Psoas muscle (tissue), 8 donors: ENCODE results near the gene CHMP1A. TPM values are rescaled to one million over a fixed set of nuclear protein-coding genes. Genes with fewer than 3 reads are reported as not detected.
A peak's percentile ranks its signal among the peaks of the same experiment; 100 is the strongest.

Experiments
- ATAC-seq, 4 donors: fragments of 200-7000 bp; cut with Tn5 transposase; one replicate each; pipeline ENCODE4 v1.9.1; 2020; ENCODE audit warnings: moderate library complexity in 3 of 4, mild to moderate bottlenecking in 2 of 4
- DNase-seq, 2 donors: peaks; one replicate each; pipeline ENCODE4 v3.0.0-alpha.2; 2020
- H3K27ac ChIP-seq: fragments of 200-600 bp; one replicate; pipeline ENCODE4 v1.8.0; 2022
- H3K27me3 ChIP-seq, 3 donors: fragments of 200-600 bp in 1 of 3; one replicate each; pipeline versions ENCODE4 v1.6.1 to v1.8.0; 2013 to 2022; ENCODE audit warnings: low read length in 2 of 3, mild to moderate bottlenecking in 2 of 3, moderate library complexity in 1 of 3; ENCODE audit not compliant: insufficient read depth in 3 of 3
- H3K36me3 ChIP-seq, 2 donors: fragments of 200-600 bp in 1 of 2; one replicate each; pipeline versions ENCODE4 v1.6.1 to v1.8.0; 2013 to 2022; ENCODE audit warnings: low read depth in 1 of 2, mild to moderate bottlenecking in 1 of 2, moderate library complexity in 1 of 2; ENCODE audit not compliant: insufficient read depth in 1 of 2
- H3K4me1 ChIP-seq: fragments of 200-600 bp; one replicate; pipeline ENCODE4 v1.8.0; 2022
- H3K4me3 ChIP-seq: fragments of 200-600 bp; one replicate; pipeline ENCODE4 v1.8.0; 2022; ENCODE audit warnings: mild to moderate bottlenecking
- H3K9me3 ChIP-seq: fragments of 200-600 bp; one replicate; pipeline ENCODE4 v1.8.0; 2022
- WGBS, 3 donors: extraction: QIAGEN DNeasy Blood & Tissue Kit; methylation state at CpG; one replicate each; pipeline versions ENCODE4 v1.1.6 to v1.1.7; 2013; 5-methylcytosine and 5-hydroxymethylcytosine counted together
- intact Hi-C, 2 donors: fragments of 100-400 bp; cut with DNase I; formaldehyde crosslinking; loops; one replicate each; pipeline versions ENCODE4 v1.11.0 to v1.14.2; 2022
- polyA plus RNA-seq, 3 donors: library from polyadenylated mRNA; stranded (reverse); fragments of 200-250 nt; gene quantifications; one replicate each; pipeline ENCODE4 v1.2.3, GENCODE V29; 2013
- total RNA-seq, 4 donors: library from RNA; stranded (reverse); fragmentation: NEBNext Ultra II Directional in 2 of 4; extraction: Animal tissue kit (Norgen Biotek cat#: 25700) in 2 of 4; gene quantifications; one replicate each; pipeline versions ENCODE4 v1.2.1 to v1.2.4, GENCODE V29; 2021 to 2023
- TF ChIP-seq, protein P1 (sequence below): fragments of 200-600 bp; IDR thresholded peaks from one replicate; pipeline ENCODE4 v1.8.0; 2022; ENCODE audit warnings: antibody characterized with exemption
- donor health status: healthy with polysubstance abuse.
- donor health status: DM: no; HTN: no; CAD: no; lungs with moderate emphysema.
- donor health status: Bipolar disorder and iron deficiency.
- donor health status: healthy.
- donor health status: DM: yes; HTN: yes; CAD: no.
- donor health status: DM: no; HTN: no; CAD: no.
- donor health status: DM: no; HTN: no; CAD: no.
- donor health status: DM: yes; HTN: yes; CAD: no.

CHMP1A gene
- total and polyA plus RNA-seq, 7 donors: 42.2 to 91.9 (median 49.9) TPM

DNA sequence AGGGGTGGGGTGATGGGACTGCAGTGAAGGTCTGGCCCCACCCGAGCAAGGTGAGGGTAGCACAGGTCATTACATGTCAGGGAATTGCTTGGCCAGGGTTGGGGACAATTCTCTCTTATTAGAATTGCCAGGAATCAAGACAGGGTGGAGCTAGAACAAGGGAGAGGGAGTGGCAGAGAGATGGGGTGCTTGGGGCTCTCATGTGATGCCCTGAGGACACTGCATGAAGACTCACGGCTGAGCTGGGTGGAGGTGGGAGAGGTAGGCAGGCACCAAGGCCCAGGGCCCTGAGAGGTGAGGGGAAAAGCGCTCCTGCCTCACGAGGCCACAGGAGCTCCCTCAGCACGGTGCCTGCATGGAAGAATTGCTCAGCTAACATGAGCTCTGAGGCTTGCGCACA lies 40.5 kb downstream of the CHMP1A start:
- ATAC-seq (no peak), DNase-seq (no peak)
- H3K4me3 ChIP-seq: no peak overlapping the region
- H3K27me3 ChIP-seq: peaks cover 0 to 29% (median 13%) of the 10 kb centered on the region in 3 donors
- TF ChIP-seq, protein P1, sequence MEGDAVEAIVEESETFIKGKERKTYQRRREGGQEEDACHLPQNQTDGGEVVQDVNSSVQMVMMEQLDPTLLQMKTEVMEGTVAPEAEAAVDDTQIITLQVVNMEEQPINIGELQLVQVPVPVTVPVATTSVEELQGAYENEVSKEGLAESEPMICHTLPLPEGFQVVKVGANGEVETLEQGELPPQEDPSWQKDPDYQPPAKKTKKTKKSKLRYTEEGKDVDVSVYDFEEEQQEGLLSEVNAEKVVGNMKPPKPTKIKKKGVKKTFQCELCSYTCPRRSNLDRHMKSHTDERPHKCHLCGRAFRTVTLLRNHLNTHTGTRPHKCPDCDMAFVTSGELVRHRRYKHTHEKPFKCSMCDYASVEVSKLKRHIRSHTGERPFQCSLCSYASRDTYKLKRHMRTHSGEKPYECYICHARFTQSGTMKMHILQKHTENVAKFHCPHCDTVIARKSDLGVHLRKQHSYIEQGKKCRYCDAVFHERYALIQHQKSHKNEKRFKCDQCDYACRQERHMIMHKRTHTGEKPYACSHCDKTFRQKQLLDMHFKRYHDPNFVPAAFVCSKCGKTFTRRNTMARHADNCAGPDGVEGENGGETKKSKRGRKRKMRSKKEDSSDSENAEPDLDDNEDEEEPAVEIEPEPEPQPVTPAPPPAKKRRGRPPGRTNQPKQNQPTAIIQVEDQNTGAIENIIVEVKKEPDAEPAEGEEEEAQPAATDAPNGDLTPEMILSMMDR: no peak
- intact Hi-C loops: no loop called here
- no peaks in the 10 kb centered on the region for H3K9me3 ChIP-seq
- H3K27ac ChIP-seq: no peak overlapping the region
- H3K4me1 ChIP-seq: no peaks in the 10 kb centered on the region
- no peaks in the 10 kb centered on the region for H3K36me3 ChIP-seq
- WGBS, 3 donors: 53 to 59% (median 54%) methylated on average over 5 to 6 of the region's 6 CpGs

DNA sequence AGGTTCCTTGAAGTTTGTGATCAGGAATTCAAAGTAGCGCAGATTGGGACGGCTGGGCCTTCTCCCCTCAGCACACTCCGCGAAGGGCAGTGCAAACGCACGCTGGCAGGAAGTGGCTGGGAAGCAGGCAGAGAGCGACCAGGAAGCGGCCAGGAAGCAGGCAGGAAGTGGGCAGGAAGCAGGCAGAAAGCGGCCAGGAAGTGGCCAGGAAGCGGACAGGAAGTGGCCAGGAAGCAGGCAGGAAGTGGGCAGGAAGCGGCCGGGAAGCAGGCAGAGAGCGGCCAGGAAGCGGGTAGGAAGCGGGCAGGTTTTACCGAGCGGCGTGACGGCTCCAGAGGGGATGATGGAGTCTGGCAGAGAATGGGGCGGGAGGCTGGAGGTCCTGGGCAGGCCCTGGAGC lies 40.9 kb downstream of the CHMP1A start:
- Histone ChIP-seq H3K36me3 (no peaks in the 10 kb centered on the region), H3K4me1 (no peaks in the 10 kb centered on the region), H3K27ac (no peak overlapping the region), H3K4me3 (no peak overlapping the region), H3K27me3 (peaks cover 0 to 29% (median 13%) of the 10 kb centered on the region in 3 donors), H3K9me3 (no peaks in the 10 kb centered on the region)
- ATAC-seq (no peak), DNase-seq (no peak)
- intact Hi-C loops: no loop called here
- TF ChIP-seq, protein P1: no peak
- WGBS, 3 donors: 68 to 69% (median 69%) methylated on average over 20 of the region's 20 CpGs

GRCh38 chr16:89615596-89616090 lies 41.9 kb downstream of the CHMP1A start:
- TF ChIP-seq, protein P1: peak; percentile 48
- Histone ChIP-seq H3K4me3 (no peak overlapping the region), H3K9me3 (no peaks in the 10 kb centered on the region), H3K4me1 (no peaks in the 10 kb centered on the region), H3K27me3 (peaks cover 0 to 31% (median 11%) of the 10 kb centered on the region in 3 donors), H3K27ac (no peak overlapping the region), H3K36me3 (no peaks in the 10 kb centered on the region)
- no peak for ATAC-seq
- DNase-seq: no peak
- intact Hi-C loops: no loop called here
- WGBS, 3 donors: 24 to 33% (median 28%) methylated on average over 15 to 17 of the region's 17 CpGs

- Histone ChIP-seq H3K4me3 (no peak overlapping the region), H3K27me3 (peaks cover 0 to 27% (median 9%) of the 10 kb centered on the region in 3 donors), H3K4me1 (no peaks in the 10 kb centered on the region), H3K36me3 (no peaks in the 10 kb centered on the region), H3K9me3 (no peaks in the 10 kb centered on the region), H3K27ac (no peak overlapping the region)
- no peak for DNase-seq
- no peak for ATAC-seq
- WGBS, 3 donors: 81 to 91% (median 86%) methylated on average over 12 to 13 of the region's 13 CpGs
- intact Hi-C loops: no loop called here
- TF ChIP-seq, protein P1: no peak
Measured at GRCh38 chr16:89615176-89615575, 42.3 kb downstream of the CHMP1A start.

- Histone ChIP-seq H3K4me3 (no peak overlapping the region), H3K9me3 (no peaks in the 10 kb centered on the region), H3K4me1 (no peaks in the 10 kb centered on the region), H3K36me3 (no peaks in the 10 kb centered on the region), H3K27ac (no peak overlapping the region), H3K27me3 (peaks cover 0 to 28% (median 8%) of the 10 kb centered on the region in 3 donors)
- DNase-seq (no peak), ATAC-seq (no peak)
- intact Hi-C loops: no loop called here
- WGBS, 3 donors: 80 to 83% (median 82%) methylated on average over 21 to 22 of the region's 22 CpGs
- TF ChIP-seq, protein P1: no peak
Measured at GRCh38 chr16:89613954-89614459, 43.5 kb downstream of the CHMP1A start.
